ENCODE data around the gene PXMP2.

- TF ChIP-seq CTCF (IDR thresholded peaks at IDR 0.05; ENCODE audit: low read length) (no peak), EZH2 (IDR thresholded peaks at IDR 0.05; ENCODE audit: borderline replicate concordance, low read length) (no peak)
These were observed 18.9 kb upstream of the PXMP2 start for GRCh38 chr12:132668191-132669088.
